ENCODE results near the gene LY9.

DNA sequence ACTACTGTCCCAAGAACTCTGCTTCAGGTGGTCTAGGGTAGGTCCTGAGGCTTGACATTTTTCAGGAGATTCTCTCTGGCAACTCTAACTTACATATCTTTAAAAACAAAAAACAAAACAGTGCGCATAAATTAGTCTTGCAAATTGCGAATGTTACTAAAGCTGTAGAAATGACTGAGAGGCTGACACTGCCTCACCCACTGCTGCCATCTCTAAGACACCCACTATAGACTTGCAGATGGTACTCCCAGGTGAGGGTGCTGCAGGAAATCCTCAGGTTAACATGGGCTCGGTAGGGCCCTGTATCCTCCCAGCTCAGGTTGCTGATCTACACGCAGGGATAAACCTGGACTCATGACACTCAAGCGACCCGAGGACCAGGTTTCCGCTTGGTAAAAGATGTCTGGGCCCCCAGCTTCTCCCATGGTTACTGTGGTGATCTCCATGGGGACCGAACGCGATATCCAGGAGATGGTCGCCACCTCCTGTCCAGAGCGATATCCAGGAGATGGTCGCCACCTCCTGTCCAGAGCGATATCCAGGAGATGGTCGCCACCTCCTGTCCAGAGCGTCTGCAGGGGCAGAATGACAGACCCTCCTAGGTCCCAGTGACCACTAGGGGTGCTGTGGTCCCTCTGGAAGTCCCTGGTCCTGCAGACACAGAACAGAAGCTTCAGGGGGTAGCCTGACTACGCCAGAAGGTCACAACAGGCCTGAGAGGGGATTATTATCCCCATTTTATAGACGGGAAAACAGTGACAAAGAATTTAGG, 16.2 kb upstream of the LY9 start:
- TF ChIP-seq, protein P1, sequence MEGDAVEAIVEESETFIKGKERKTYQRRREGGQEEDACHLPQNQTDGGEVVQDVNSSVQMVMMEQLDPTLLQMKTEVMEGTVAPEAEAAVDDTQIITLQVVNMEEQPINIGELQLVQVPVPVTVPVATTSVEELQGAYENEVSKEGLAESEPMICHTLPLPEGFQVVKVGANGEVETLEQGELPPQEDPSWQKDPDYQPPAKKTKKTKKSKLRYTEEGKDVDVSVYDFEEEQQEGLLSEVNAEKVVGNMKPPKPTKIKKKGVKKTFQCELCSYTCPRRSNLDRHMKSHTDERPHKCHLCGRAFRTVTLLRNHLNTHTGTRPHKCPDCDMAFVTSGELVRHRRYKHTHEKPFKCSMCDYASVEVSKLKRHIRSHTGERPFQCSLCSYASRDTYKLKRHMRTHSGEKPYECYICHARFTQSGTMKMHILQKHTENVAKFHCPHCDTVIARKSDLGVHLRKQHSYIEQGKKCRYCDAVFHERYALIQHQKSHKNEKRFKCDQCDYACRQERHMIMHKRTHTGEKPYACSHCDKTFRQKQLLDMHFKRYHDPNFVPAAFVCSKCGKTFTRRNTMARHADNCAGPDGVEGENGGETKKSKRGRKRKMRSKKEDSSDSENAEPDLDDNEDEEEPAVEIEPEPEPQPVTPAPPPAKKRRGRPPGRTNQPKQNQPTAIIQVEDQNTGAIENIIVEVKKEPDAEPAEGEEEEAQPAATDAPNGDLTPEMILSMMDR (IDR thresholded peaks at IDR 0.05; ENCODE audit: low read depth, low read length, poor library complexity, severe bottlenecking): peak; percentile 86
- no peak for TF ChIP-seq EZH2phosphoT487 (IDR thresholded peaks at IDR 0.05; ENCODE audit: borderline replicate concordance, low read length)
